GM12878 (cell line): ENCODE data around the gene RHBDD1. TPM values are rescaled to one million over a fixed set of nuclear protein-coding genes. Genes with fewer than 3 reads are reported as not detected.

Source experiments
- ATAC-seq: fragments of 200-7000 bp; cut with Tn5 transposase; 3 replicates; pipeline ENCODE4 v1.9.1; 2020; ENCODE audit warnings: mild to moderate bottlenecking, moderate library complexity
- BruUV-seq: library from RNA; stranded (reverse); fragments of 400-500 nt; replicated peaks from 2 replicates; lab custom pipeline; 2021; lab: Mats Ljungman, UMichigan
- CTCF ChIA-PET: fragments of 300-600 bp; sonication (Branson Sonifier 250); formaldehyde crosslinking; extraction: SDS; loops from one replicate; lab custom pipeline; 2021; ENCODE audit warnings: inconsistent platforms; lab: Yijun Ruan, JAX
- POLR2A ChIA-PET: fragments of 350-600 bp; formaldehyde crosslinking; extraction: SDS; loops from one replicate; lab custom pipeline; 2021; ENCODE audit warnings: inconsistent platforms; lab: Charles Lee
- RAD21 ChIA-PET: fragments of 300-600 bp; sonication (Branson Sonifier 250); formaldehyde crosslinking; loops from one replicate; lab custom pipeline; 2023; ENCODE audit warnings: antibody characterized with exemption; ENCODE audit not compliant: unreplicated experiment; lab: Charles Lee
- SMC1A ChIA-PET: fragments of 300-600 bp; sonication (Branson Sonifier 250); formaldehyde crosslinking; loops from one replicate; lab custom pipeline; 2023; ENCODE audit not compliant: unreplicated experiment, uncharacterized antibody; lab: Charles Lee
- DNase-seq: peaks from one replicate; pipeline ENCODE4 v3.0.0-alpha.2; 2011; ENCODE audit warnings: low read depth, low spot score
- FAIRE-seq: peaks from 3 replicates; lab custom pipeline; 2011; peaks lifted over from hg19 to GRCh38; lab: Jason Lieb, UNC
- H2AFZ ChIP-seq: 2 replicates; pipeline ENCODE4 v1.6.0; 2011; ENCODE audit warnings: low read depth, low read length, control low read depth; ENCODE audit not compliant: control insufficient read depth
- H3K27ac ChIP-seq: 2 replicates; pipeline ENCODE4 v1.5.1; 2011; ENCODE audit warnings: control low read depth; ENCODE audit not compliant: control insufficient read depth, insufficient read depth
- H3K27me3 ChIP-seq, 2 experiments: replicated peaks in 1 of 2; 2 replicates each; pipeline versions ENCODE4 v1.6.0 to v1.6.1; 2011; ENCODE audit warnings: low read length in 1 of 2; ENCODE audit not compliant: control insufficient read depth in 2 of 2, insufficient read depth in 2 of 2
- H3K36me3 ChIP-seq, 2 experiments: 2 replicates each; pipeline ENCODE4 v1.5.1; 2011; ENCODE audit warnings: low read length in 1 of 2; ENCODE audit not compliant: control insufficient read depth in 2 of 2, insufficient read depth in 2 of 2
- H3K4me1 ChIP-seq: 2 replicates; pipeline ENCODE4 v1.6.1; 2011; ENCODE audit warnings: mild to moderate bottlenecking, low read length, moderate library complexity, mixed read lengths; ENCODE audit not compliant: control insufficient read depth, insufficient read depth
- H3K4me2 ChIP-seq: 2 replicates; pipeline ENCODE4 v1.6.0; 2011; ENCODE audit warnings: control low read depth; ENCODE audit not compliant: control insufficient read depth, insufficient read depth
- H3K4me3 ChIP-seq: fragments of 200-600 bp; sonication (generic); 2 replicates; pipeline ENCODE4 v1.5.1; 2016
- H3K79me2 ChIP-seq: 2 replicates; pipeline ENCODE4 v1.6.0; 2011; ENCODE audit warnings: low read length; ENCODE audit not compliant: control insufficient read depth, insufficient read depth
- H3K9ac ChIP-seq: 2 replicates; pipeline ENCODE4 v1.8.0; 2011; ENCODE audit warnings: low read length, control low read depth, mixed read lengths; ENCODE audit not compliant: control insufficient read depth, insufficient read depth
- H3K9me3 ChIP-seq: replicated peaks from 3 replicates; pipeline ENCODE4 v1.5.1; 2011; ENCODE audit warnings: mild to moderate bottlenecking, low read length; ENCODE audit not compliant: control insufficient read depth, insufficient read depth
- H4K20me1 ChIP-seq: 2 replicates; pipeline ENCODE4 v1.6.0; 2011; ENCODE audit not compliant: control insufficient read depth, insufficient read depth
- IRF3 ChIP-seq: fragments of 450-650 bp; IDR thresholded peaks from 2 replicates; pipeline ENCODE4 v1.6.1; 2014; ENCODE audit warnings: mild to moderate bottlenecking
- MEF2A ChIP-seq: IDR thresholded peaks from 2 replicates; pipeline ENCODE4 v1.6.1; 2011; ENCODE audit warnings: low read depth, mild to moderate bottlenecking, low read length, moderate library complexity; ENCODE audit not compliant: insufficient read depth
- RELB ChIP-seq: fragments of 450-650 bp; IDR thresholded peaks from 2 replicates; pipeline ENCODE4 v1.6.1; 2017; ENCODE audit warnings: low read depth, mild to moderate bottlenecking, moderate library complexity
- SUZ12 ChIP-seq: fragments of 200-600 bp; sonication (generic); IDR thresholded peaks from one replicate; pipeline ENCODE4 v1.6.1; 2018; ENCODE audit warnings: antibody characterized with exemption, mild to moderate bottlenecking; ENCODE audit not compliant: unreplicated experiment
- ZBTB11 ChIP-seq: fragments of 450-650 bp; formaldehyde crosslinking; IDR thresholded peaks from 2 replicates; pipeline ENCODE4 v1.5.0; 2022; ENCODE audit warnings: mild to moderate bottlenecking, missing genetic modification characterization
- WGBS: methylation state at CpG from one replicate; pipeline ENCODE4 v1.1.6; 2016; ENCODE audit warnings: low lambda C conversion rate; ENCODE audit not compliant: insufficient replicate concordance, insufficient coverage; ENCODE audit errors: missing lambda C conversion rate; 5-methylcytosine and 5-hydroxymethylcytosine counted together
- in situ Hi-C: fragments of 300-500 bp; cut with MboI; formaldehyde crosslinking; loops from 9 replicates; pipeline ENCODE4 v1.14.3; 2018; ENCODE audit warnings: mixed read lengths
- intact Hi-C: fragments of 100-400 bp; cut with micrococcal nuclease; formaldehyde crosslinking; loops from one replicate; pipeline ENCODE4 v1.14.2; 2022; ENCODE audit not compliant: unreplicated experiment
- polyA plus RNA-seq, 11 experiments: library from polyadenylated mRNA; depleted of rRNA in 4 of 11; unstranded in 6 of 11; stranded (reverse) in 5 of 11; fragments of >200 nt; fragmentation: Nextera tagmentation in 4 of 11; fragmentation: Illumina TruSeq in 1 of 11; extraction: Ambion mirVana in 4 of 11; extraction: Trizol in 1 of 11; gene quantifications; 1 replicate in 1 of 11; 2 replicates in 10 of 11; pipeline versions ENCODE4 v1.2.1 to v1.2.3, GENCODE V29; 2011 to 2016; ENCODE audit warnings: inconsistent platforms in 2 of 11, missing spikeins in 2 of 11, low read depth in 1 of 11
- total RNA-seq, 4 experiments: library from RNA; depleted of rRNA in 3 of 4; stranded (reverse); fragments of >200 nt in 3 of 4; fragmentation: Illumina TruSeq in 1 of 4; extraction: Trizol in 1 of 4; gene quantifications; 2 replicates each; pipeline versions ENCODE4 v1.2.1 to v1.2.3, GENCODE V29; 2013 to 2021

RHBDD1 gene
- total and polyA plus RNA-seq, 10 of the 15 experiments (the other 5 are each of a cell fraction or from before 2014, with no cell fraction given), result 7.1 to 36.4 (median 14.7) TPM

GRCh38 chr2:226909126-226909525 is 73.3 kb downstream of the RHBDD1 start:
- H3K79me2 ChIP-seq, result peaks cover 2% of the 10 kb centered on the region
- no peaks in the 10 kb centered on the region for H3K36me3 ChIP-seq
- ChIA-PET RAD21 (no interaction called here), SMC1A (interaction anchor here (0.8 to 1.2 kb wide), 3 partner anchors 10 to 1119 kb away, joined by 3 to 4 read pairs (median 3); no protein-coding TSS in a partner anchor), CTCF (no interaction called here), POLR2A (interaction anchor here (0.8 kb wide), 1 partner anchor 11 kb away, joined by 3 read pairs; no protein-coding TSS in a partner anchor)
- peak overlapping the region; percentile 54 for H2AFZ ChIP-seq
- H3K27me3 ChIP-seq, result no peaks in the 10 kb centered on the region
- FAIRE-seq (no peak), DNase-seq (no peak), ATAC-seq (no peak)
- H3K4me1 ChIP-seq, result peaks cover 44% of the 10 kb centered on the region
- H3K4me3 ChIP-seq, result no peak overlapping the region
- no peaks in the 10 kb centered on the region; the same call in 2 of the 3 replicates for H3K9me3 ChIP-seq
- no TSS peak for BruUV-seq
- H3K4me2 ChIP-seq, result peak overlapping the region; percentile 39; the same call in 1 of the 2 replicates
- TF ChIP-seq SUZ12, result no peak
- TF ChIP-seq RELB, result no peak
- H4K20me1 ChIP-seq, result no peaks in the 10 kb centered on the region
- intact Hi-C loops (no loop called here), in situ Hi-C loops (no loop called here)
- no peak overlapping the region for H3K9ac ChIP-seq
- H3K27ac ChIP-seq, result peak overlapping the region; percentile 59
- 80% methylated on average over 3 of the region's 3 CpGs for WGBS

GRCh38 chr2:226909836-226910235 is 74.0 kb downstream of the RHBDD1 start:
- POLR2A ChIA-PET, result interaction anchor here (0.7 kb wide), 1 partner anchor 16 kb away, joined by 3 read pairs; no protein-coding TSS in a partner anchor
- 74% methylated on average over 2 of the region's 2 CpGs for WGBS
- H3K27me3 ChIP-seq, result no peaks in the 10 kb centered on the region
- no peak overlapping the region for H3K9ac ChIP-seq
- peaks cover 2% of the 10 kb centered on the region for H3K79me2 ChIP-seq
- no TSS peak for BruUV-seq
- FAIRE-seq, result no peak
- TF ChIP-seq MEF2A (no peak), IRF3 (no peak), ZBTB11 (no peak)
- H3K27ac ChIP-seq, result no peak overlapping the region; the same call in 1 of the 2 replicates
- no peaks in the 10 kb centered on the region; the same call in 2 of the 3 replicates for H3K9me3 ChIP-seq
- no peak overlapping the region for H2AFZ ChIP-seq
- intact Hi-C loops (no loop called here), in situ Hi-C loops (no loop called here)
- 0 out of 4 replicates have a peak, but pooled peaks cover 0 to under 1% of the 10 kb centered on the region in 2 experiments for H3K36me3 ChIP-seq
- CTCF ChIA-PET, result no interaction called here
- no peak for ATAC-seq
- H3K4me2 ChIP-seq, result peak overlapping the region; percentile 39; the same call in 1 of the 2 replicates
- RAD21 ChIA-PET, result no interaction called here
- H4K20me1 ChIP-seq, result no peaks in the 10 kb centered on the region
- SMC1A ChIA-PET, result interaction anchor here (0.7 to 1.1 kb wide), 2 partner anchors 73 to 107 kb away, joined by 3 to 4 read pairs; no protein-coding TSS in a partner anchor
- DNase-seq, result no peak
- H3K4me1 ChIP-seq, result peaks cover 37% of the 10 kb centered on the region
- H3K4me3 ChIP-seq, result no peak overlapping the region
